GM19467 (cell line): Measurements from ENCODE around the gene RMND5B.

Source experiments
- ATAC-seq: cut with Tn5 transposase; IDR thresholded peaks from one replicate; pipeline ENCODE4 v1.9.1; 2021; ENCODE audit warnings: mild to moderate bottlenecking, moderate library complexity; ENCODE audit not compliant: unreplicated experiment

RMND5B gene

DNA sequence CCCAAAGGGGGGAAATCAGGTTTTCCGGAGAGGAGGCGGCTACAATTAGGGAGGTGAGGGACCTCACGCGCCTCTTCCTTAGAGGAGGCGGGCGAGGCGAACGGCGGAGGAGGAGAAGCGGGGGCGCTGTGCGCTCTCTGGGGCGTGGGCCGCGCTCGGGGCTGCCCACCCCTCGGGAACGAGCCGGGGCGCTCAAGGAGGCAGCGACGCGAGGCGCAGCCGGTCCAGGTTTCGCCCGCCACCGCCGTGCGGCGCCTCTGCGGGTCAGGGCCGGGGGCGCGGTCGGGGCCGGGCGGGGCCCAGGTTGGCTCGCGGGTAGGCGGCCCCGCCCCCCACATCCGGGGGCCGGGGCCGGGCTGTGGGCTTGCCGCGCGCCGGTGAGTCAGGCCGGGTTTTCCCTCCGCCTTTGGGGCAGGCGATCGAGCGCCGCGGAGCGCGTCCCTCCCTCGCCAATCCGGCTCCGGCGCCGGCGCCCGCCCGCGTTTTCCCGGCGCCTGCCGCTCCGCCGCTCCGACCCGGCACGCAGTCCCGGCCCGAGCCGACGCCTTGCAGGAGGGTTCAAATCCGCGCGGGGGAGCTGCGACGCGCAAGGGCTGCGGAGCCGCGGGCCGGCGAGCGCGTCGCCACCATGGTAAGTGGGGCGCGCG lies 17.6 kb upstream of the RMND5B start, which contains the start of gene N4BP3:
Gene N4BP3, plus strand, starts transcription at position 392 of the 647 bp plus-strand sequence. CDS start 6,052 bp downstream, outside the sequence.
- peak; percentile 66 for ATAC-seq

- no peak for ATAC-seq
Measured at GRCh38 chr5:178113841-178114324, 16.9 kb upstream of the RMND5B start.

- no peak for ATAC-seq
Measured at GRCh38 chr5:178114325-178115135, 16.3 kb upstream of the RMND5B start.

DNA sequence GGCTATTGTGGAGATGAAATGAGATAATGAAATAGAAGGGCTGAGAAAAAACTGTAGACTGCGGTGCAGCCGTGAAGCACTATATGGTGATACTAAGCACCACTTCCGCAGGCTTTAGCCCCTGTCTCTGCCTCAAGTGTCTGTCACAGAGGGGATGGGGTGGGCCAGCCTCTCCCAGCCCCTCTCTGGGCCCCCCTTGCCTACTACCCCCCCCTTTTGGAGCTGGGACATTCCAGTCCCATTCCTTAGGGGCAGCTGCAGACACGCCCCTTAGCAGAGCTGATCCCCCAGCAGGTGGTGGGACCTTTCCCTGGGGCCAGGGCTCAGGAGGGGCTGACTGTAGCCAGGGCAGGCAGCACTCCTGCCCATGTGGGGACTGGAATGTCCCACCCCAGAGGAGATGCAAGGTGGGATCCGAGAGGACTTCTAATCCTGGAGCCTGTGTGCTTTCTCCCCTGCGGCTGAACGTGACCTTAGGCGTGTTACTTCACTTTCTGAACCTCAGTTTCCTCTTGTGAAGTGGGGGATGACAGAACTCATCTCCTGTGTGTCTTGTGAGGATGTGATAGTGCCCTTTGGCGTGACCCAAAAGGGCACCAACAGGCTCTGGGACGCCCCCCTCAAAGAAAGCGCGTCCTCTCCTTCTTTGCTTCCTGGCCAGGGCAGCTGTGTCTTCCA lies 15.5 kb upstream of the RMND5B start:
- ATAC-seq: no peak

GRCh38 chr5:178115814-178116142 lies 15.0 kb upstream of the RMND5B start:
- ATAC-seq: no peak

DNA sequence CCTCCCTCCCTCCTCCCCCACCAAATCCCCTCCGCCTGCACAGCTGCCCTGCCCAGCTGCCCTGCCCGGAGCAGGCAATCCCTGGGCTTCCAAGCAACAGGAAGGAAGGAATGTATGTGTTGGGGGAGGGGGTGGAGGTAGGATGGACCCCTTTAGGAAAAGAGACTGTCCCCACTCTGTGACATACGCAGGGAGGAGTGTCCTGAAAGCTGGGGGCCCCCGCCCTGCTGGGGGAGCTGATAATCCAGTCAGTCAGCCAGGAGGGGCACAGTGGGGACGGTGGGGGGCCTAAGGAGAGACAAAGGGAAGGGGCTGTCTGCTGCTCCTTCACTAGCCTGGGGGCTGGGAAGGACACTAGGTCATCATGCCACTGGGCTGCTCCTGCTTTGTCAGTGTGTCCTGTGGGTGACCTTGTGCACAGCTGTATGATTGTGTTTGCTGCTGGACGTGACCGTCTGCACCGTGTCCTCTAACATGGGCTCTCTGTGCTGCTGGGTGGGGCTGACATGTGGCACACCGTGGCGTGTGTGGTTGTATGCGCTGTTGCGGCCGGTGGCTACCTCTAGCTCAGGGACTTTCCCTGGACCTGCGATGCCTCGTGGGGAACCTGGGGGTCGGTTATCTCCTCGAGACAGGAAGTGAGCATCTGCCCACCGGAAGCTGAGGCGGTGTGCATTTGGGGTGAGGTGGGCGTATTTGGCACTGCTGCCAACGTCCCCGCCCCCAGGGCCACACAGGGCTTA lies 14.5 kb upstream of the RMND5B start:
- no peak for ATAC-seq

- no peak for ATAC-seq
Measured at GRCh38 chr5:178117923-178118701, 12.7 kb upstream of the RMND5B start.

GRCh38 chr5:178119915-178120606 lies 10.8 kb upstream of the RMND5B start:
- no peak for ATAC-seq

DNA sequence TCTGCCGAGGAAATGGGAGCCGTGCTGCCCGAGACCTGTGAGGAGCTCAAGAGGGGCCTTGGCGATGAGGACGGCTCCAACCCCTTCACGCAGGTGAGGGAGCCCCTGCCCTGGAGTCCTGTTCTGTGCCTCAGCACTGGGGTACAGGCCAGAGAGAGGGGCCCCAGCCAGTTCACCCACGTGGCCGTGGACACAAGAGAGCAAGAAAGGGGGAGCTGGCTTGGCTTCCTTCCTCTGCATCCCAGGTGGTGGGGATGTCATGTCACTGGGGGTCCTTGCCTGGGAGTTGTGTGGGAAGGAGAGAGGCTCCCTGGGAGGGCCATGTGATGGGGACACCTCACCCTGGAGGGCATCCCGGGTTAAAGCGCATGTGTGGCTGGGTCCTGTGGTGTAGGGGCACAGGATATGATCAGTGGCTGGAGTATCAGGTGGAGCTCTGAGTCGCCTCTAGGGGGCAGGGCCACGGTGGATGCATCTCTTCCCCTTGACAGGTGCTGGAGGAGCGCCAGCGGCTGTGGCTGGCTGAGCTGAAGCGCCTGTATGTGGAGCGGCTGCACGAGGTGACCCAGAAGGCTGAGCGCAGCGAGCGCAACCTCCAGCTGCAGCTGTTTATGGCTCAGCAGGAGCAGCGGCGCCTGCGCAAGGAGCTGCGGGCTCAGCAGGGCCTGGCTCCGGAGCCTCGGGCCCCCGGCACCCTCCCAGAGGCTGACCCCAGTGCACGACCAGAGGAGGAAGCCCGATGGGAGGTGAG lies 10.0 kb upstream of the RMND5B start:
- peak; percentile 75 for ATAC-seq

- no peak for ATAC-seq
Measured at GRCh38 chr5:178121391-178122276, 9.2 kb upstream of the RMND5B start.

GRCh38 chr5:178122346-178122745 lies 8.5 kb upstream of the RMND5B start:
- ATAC-seq: no peak

DNA sequence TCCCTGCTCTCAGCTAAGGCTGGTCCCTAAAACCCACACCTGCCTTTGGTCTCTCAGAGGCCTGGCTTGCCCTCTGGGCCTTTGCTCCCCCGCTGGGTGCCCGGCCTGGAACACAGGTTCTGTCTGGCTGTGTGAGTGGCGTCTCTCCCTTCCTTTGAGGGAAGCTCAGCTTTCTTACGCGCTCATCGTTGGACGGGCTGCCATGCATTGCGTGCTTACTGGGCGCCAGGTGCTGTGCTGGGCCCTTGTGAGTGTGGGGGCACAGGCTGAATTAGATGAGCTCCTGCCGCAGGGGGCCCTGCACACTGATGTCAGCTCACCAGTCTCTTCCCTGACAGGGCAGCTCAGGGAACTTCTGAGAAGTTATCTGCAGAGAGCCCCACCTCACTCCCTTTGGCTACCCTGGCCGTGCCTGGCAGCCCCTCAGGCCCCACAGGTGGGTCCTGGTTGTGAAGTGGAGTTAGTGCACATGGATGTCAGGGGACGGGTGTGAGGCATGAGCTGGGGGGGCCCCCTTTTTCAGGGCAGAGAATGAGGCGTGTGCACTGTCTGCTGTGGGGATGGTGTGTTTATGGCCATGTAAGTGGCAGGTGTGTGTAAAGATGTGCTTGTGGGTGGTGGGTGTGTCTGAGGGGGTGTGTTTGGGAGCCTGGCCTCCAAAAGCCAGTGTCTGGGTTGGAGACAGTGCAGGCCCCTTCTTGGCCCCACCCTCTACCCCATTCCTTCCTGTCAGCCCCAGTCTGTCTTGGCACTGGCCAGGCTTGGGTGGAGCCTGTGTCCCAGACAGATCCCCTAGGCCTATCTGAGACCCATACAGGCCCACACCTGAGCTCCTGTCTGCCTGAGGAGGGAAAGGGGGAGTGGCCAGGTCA lies 7.5 kb upstream of the RMND5B start:
- no peak for ATAC-seq

- ATAC-seq: no peak
Measured at GRCh38 chr5:178123966-178124925, 6.6 kb upstream of the RMND5B start.

DNA sequence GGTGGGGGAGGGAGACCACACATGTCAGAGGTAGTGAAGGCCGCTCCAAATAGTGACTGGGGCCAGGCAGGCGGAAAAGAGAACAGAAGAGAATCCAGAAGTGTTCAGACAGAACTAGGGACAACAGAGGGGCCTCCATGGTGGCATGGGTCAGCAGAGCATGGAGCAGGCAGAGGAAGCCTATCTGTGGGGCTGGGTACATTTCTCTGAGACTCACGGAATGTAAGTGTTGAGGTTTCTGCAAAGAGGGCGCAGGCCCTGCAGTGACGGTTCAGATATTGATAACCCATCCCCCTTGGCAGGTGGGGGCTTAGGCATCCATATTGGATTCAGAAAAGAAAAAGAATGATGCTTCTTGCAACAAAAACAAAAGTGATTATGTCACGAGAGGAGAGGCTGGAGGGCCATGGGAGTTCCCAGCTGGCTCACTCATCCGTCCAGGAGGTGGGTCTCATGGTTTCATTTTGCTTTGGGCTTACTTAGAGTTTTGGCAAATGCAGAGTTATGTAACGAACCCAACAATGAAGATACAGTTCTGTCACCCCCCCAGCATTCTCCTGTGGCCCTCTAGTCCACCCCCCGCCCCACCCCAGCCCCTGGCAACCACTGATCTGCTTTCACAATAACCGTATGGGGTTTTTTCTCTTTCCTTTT lies 5.4 kb upstream of the RMND5B start:
- no peak for ATAC-seq

- ATAC-seq: no peak
Measured at GRCh38 chr5:178126556-178126955, 4.3 kb upstream of the RMND5B start.
